ENCODE measurements around the gene IL10RB. TPM values are rescaled to one million over a fixed set of nuclear protein-coding genes. Genes with fewer than 3 reads are reported as not detected.

IL10RB gene
- total RNA-seq (2022; extraction: Qiagen RNA extraction) = 17.9 to 20.5 TPM (median 18.4 TPM) in 5 replicates

DNA sequence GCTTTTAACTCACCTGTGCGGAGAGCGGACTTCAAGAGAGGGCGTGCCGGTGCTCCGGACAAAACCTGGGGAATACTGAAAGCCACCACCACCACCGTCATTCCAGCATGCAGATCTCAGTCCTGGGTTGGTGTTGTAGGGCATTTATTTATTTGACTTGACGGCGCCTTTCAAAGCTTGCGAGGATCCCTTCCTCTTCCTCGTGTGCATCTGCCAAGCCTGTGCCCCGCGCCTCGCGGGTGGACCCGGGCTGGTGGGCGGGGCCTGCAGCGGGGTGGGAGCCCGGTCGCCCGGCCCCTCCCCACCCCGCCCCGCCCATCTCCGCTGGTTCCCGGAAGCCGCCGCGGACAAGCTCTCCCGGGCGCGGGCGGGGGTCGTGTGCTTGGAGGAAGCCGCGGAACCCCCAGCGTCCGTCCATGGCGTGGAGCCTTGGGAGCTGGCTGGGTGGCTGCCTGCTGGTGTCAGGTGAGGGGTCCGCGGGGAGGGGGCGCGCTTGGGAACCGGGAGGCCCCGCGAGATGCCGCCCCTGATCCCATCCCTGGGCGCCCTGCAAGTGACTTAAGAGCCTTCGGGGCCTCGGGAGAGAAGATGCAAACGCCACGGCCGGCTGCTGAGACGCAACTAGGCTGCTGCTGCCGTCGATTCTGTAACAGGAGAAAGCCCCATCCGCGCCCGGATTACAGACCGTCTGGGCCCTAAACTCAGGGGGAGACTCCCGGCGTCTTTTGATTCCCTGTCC lies at the start of gene IL10RB:
Gene IL10RB, plus strand, starts transcription at position 318 of the 739 bp plus-strand sequence. Its CDS starts 99 bp downstream, at position 417.

GRCh38 chr21:33229784-33230544 lies 36.2 kb upstream of the IL10RB start, which contains the start of gene IFNAR2:
TSS of gene IFNAR2 (plus strand) at chr21:33229938. CDS start at chr21:33241923, 11,985 bp downstream.

GRCh38 chr21:33324291-33325221 lies 58.4 kb downstream of the IL10RB start, which contains the start of gene IFNAR1:
TSS of gene IFNAR1 (plus strand) at chr21:33324970. CDS start at chr21:33325056, 86 bp downstream.

Other genes starting within 250 kb of the IL10RB start
- not detected in 5 replicates for gene OLIG2, start 240.4 kb upstream of the IL10RB start, total RNA-seq (2022; extraction: Qiagen RNA extraction)
- gene OLIG1, start 196.2 kb upstream of the IL10RB start, total RNA-seq (2022; extraction: Qiagen RNA extraction) = not detected in 5 replicates
- gene IFNAR2, start 36.4 kb upstream of the IL10RB start, total RNA-seq (2022; extraction: Qiagen RNA extraction) = 14.5 to 17.0 TPM (median 15.8 TPM) in 5 replicates
- 13.5 to 20.1 TPM (median 18.4 TPM) in 5 replicates for gene IFNAR1, start 58.6 kb downstream of the IL10RB start, total RNA-seq (2022; extraction: Qiagen RNA extraction)
- gene IFNGR2, start 137.0 kb downstream of the IL10RB start, total RNA-seq (2022; extraction: Qiagen RNA extraction) = 49.1 to 55.8 TPM (median 55.0 TPM) in 5 replicates
- 10.1 to 10.9 TPM (median 10.8 TPM) in 5 replicates for gene TMEM50B, start 213.6 kb downstream of the IL10RB start, total RNA-seq (2022; extraction: Qiagen RNA extraction)
- gene DNAJC28, start 225.3 kb downstream of the IL10RB start, total RNA-seq (2022; extraction: Qiagen RNA extraction) = 0.10 to 0.63 TPM (median 0.34 TPM) in 5 replicates

Measured in A549 treated with CORT108297 at 1 μM for 4 hours (cell line).